ENCODE data around the gene PIPOX.

DNA sequence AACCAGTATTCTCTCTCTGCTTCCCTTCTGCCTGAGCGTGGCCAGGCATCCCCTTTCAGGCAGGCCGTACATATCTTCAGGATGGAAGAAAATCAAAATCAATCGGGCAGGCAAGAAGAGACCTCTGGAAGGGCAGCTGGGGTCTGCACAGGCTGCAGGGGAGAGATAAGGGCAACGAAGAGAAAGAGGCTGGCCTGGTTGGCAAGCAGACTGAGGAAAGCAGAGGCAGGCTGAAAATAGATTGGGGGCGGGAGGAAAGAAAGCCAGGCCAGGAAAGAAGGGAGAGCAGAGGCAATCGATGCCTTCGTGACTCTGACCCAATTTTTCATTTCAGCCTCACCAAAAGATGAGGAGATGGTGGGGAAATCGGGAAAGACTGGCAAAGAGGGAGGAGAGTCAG lies 18.1 kb downstream of the PIPOX start:
- no peak for TF ChIP-seq EZH2 (IDR thresholded peaks at IDR 0.05; ENCODE audit: borderline replicate concordance, insufficient read depth, low read length, poor library complexity, severe bottlenecking)
- TF ChIP-seq, protein P1, sequence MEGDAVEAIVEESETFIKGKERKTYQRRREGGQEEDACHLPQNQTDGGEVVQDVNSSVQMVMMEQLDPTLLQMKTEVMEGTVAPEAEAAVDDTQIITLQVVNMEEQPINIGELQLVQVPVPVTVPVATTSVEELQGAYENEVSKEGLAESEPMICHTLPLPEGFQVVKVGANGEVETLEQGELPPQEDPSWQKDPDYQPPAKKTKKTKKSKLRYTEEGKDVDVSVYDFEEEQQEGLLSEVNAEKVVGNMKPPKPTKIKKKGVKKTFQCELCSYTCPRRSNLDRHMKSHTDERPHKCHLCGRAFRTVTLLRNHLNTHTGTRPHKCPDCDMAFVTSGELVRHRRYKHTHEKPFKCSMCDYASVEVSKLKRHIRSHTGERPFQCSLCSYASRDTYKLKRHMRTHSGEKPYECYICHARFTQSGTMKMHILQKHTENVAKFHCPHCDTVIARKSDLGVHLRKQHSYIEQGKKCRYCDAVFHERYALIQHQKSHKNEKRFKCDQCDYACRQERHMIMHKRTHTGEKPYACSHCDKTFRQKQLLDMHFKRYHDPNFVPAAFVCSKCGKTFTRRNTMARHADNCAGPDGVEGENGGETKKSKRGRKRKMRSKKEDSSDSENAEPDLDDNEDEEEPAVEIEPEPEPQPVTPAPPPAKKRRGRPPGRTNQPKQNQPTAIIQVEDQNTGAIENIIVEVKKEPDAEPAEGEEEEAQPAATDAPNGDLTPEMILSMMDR (IDR thresholded peaks at IDR 0.05; ENCODE audit: poor library complexity, severe bottlenecking), result no peak
- no peak for TF ChIP-seq TAF1 (IDR thresholded peaks at IDR 0.05; ENCODE audit: low read depth)
- no peak for TF ChIP-seq RAD21 (conservative IDR thresholded peaks at IDR 0.05)
- TF ChIP-seq, protein P2, sequence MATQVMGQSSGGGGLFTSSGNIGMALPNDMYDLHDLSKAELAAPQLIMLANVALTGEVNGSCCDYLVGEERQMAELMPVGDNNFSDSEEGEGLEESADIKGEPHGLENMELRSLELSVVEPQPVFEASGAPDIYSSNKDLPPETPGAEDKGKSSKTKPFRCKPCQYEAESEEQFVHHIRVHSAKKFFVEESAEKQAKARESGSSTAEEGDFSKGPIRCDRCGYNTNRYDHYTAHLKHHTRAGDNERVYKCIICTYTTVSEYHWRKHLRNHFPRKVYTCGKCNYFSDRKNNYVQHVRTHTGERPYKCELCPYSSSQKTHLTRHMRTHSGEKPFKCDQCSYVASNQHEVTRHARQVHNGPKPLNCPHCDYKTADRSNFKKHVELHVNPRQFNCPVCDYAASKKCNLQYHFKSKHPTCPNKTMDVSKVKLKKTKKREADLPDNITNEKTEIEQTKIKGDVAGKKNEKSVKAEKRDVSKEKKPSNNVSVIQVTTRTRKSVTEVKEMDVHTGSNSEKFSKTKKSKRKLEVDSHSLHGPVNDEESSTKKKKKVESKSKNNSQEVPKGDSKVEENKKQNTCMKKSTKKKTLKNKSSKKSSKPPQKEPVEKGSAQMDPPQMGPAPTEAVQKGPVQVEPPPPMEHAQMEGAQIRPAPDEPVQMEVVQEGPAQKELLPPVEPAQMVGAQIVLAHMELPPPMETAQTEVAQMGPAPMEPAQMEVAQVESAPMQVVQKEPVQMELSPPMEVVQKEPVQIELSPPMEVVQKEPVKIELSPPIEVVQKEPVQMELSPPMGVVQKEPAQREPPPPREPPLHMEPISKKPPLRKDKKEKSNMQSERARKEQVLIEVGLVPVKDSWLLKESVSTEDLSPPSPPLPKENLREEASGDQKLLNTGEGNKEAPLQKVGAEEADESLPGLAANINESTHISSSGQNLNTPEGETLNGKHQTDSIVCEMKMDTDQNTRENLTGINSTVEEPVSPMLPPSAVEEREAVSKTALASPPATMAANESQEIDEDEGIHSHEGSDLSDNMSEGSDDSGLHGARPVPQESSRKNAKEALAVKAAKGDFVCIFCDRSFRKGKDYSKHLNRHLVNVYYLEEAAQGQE (IDR thresholded peaks at IDR 0.05; ENCODE audit: borderline replicate concordance), result no peak
- TF ChIP-seq POLR2AphosphoS5 (IDR thresholded peaks at IDR 0.05), result no peak
- TF ChIP-seq SMC3 (conservative IDR thresholded peaks at IDR 0.05; ENCODE audit: poor library complexity), result no peak

All from neural cell (in vitro differentiated cells).